NCI-H510A treated with DMSO at 0.1 percent for 48 hours (cell line): ENCODE data around the gene LMO7.
"Not testable (repeated sequence)": the region's sequence is repeated elsewhere in the genome, so short reads cannot be mapped to it uniquely, and the experiment has no call there.

Experiments
- DNase-seq: peaks from one replicate; lab custom pipeline; 2025; lab: John Stamatoyannopoulos, UW

Gene LMO7

GRCh38 chr13:75743072-75743471, 106.9 kb downstream of the LMO7 start:
- DNase-seq: not testable (repeated sequence)

GRCh38 chr13:75744127-75744526, 108.0 kb downstream of the LMO7 start:
- no peak for DNase-seq

- DNase-seq: no peak
Observed at GRCh38 chr13:75745387-75745786, 109.3 kb downstream of the LMO7 start.

- DNase-seq: no peak
Observed at GRCh38 chr13:75748874-75749273, 112.7 kb downstream of the LMO7 start.

GRCh38 chr13:75749407-75749806, 113.3 kb downstream of the LMO7 start:
- no peak for DNase-seq

- no peak for DNase-seq
Observed at GRCh38 chr13:75751350-75751749, 115.2 kb downstream of the LMO7 start.

- DNase-seq: no peak
Observed at GRCh38 chr13:75752826-75753225, 116.7 kb downstream of the LMO7 start.

GRCh38 chr13:75754936-75755335, 118.8 kb downstream of the LMO7 start:
- DNase-seq: no peak

GRCh38 chr13:75757336-75757735, 121.2 kb downstream of the LMO7 start:
- DNase-seq: no peak

- DNase-seq: no peak
Observed at GRCh38 chr13:75759531-75759930, 123.4 kb downstream of the LMO7 start.

- DNase-seq: peak; percentile 41
Observed at GRCh38 chr13:75760131-75761021, 124.2 kb downstream of the LMO7 start.

GRCh38 chr13:75761369-75761768, 125.2 kb downstream of the LMO7 start:
- DNase-seq: no peak

- DNase-seq: no peak
Observed at GRCh38 chr13:75762076-75762937, 126.2 kb downstream of the LMO7 start.

- DNase-seq: no peak
Observed at GRCh38 chr13:75762955-75763354, 126.8 kb downstream of the LMO7 start.

GRCh38 chr13:75763512-75763911, 127.4 kb downstream of the LMO7 start:
- DNase-seq: no peak

GRCh38 chr13:75764251-75764925, 128.3 kb downstream of the LMO7 start:
- DNase-seq: no peak

- DNase-seq: no peak
Observed at GRCh38 chr13:75764926-75765310, 128.8 kb downstream of the LMO7 start.

GRCh38 chr13:75766636-75767035, 130.5 kb downstream of the LMO7 start:
- DNase-seq: no peak

GRCh38 chr13:75769141-75769905, 133.2 kb downstream of the LMO7 start:
- no peak for DNase-seq

GRCh38 chr13:75770164-75770563, 134.0 kb downstream of the LMO7 start:
- DNase-seq: no peak

- DNase-seq: no peak
Observed at GRCh38 chr13:75770592-75771011, 134.5 kb downstream of the LMO7 start.

GRCh38 chr13:75771226-75771625, 135.1 kb downstream of the LMO7 start:
- DNase-seq: no peak
